HG03342 (cell line): ENCODE results near the gene SGPL1.

ENCODE experiments used
- ATAC-seq: cut with Tn5 transposase; IDR thresholded peaks from one replicate; pipeline ENCODE4 v1.9.1; 2021; ENCODE audit warnings: mild to moderate bottlenecking, moderate library complexity; ENCODE audit not compliant: unreplicated experiment

SGPL1 gene

GRCh38 chr10:70902661-70903261 is 87.0 kb downstream of the SGPL1 start:
- ATAC-seq, result no peak

- ATAC-seq, result no peak
Observed at GRCh38 chr10:70903262-70903921, 87.6 kb downstream of the SGPL1 start.

GRCh38 chr10:70905071-70906021 is 89.6 kb downstream of the SGPL1 start:
- ATAC-seq, result no peak

- ATAC-seq, result no peak
Observed at GRCh38 chr10:70906031-70906783, 90.5 kb downstream of the SGPL1 start.

GRCh38 chr10:70906953-70907636 is 91.3 kb downstream of the SGPL1 start:
- ATAC-seq, result no peak

GRCh38 chr10:70907637-70908405 is 92.1 kb downstream of the SGPL1 start:
- ATAC-seq, result no peak

- no peak for ATAC-seq
Observed at GRCh38 chr10:70908406-70909296, 92.9 kb downstream of the SGPL1 start.

- no peak for ATAC-seq
Observed at GRCh38 chr10:70909326-70909935, 93.7 kb downstream of the SGPL1 start.

GRCh38 chr10:70910486-70911341 is 95.0 kb downstream of the SGPL1 start:
- ATAC-seq, result no peak

GRCh38 chr10:70911386-70911785 is 95.6 kb downstream of the SGPL1 start:
- no peak for ATAC-seq

- ATAC-seq, result no peak
Observed at GRCh38 chr10:70912556-70912955, 96.8 kb downstream of the SGPL1 start.

- no peak for ATAC-seq
Observed at GRCh38 chr10:70913191-70913892, 97.6 kb downstream of the SGPL1 start.

GRCh38 chr10:70913893-70914240 is 98.1 kb downstream of the SGPL1 start:
- ATAC-seq, result no peak

- no peak for ATAC-seq
Observed at GRCh38 chr10:70914316-70914864, 98.6 kb downstream of the SGPL1 start.

- ATAC-seq, result no peak
Observed at GRCh38 chr10:70915206-70915605, 99.5 kb downstream of the SGPL1 start.

- no peak for ATAC-seq
Observed at GRCh38 chr10:70915806-70916205, 100.1 kb downstream of the SGPL1 start.
